Measurements from ENCODE around the gene NCOA5. TPM values are rescaled to one million over a fixed set of nuclear protein-coding genes. Genes with fewer than 3 reads are reported as not detected.

NCOA5 gene
- total RNA-seq, 1 donor from 2014 or later, result 48.6 TPM

- Mint-ChIP-seq H3K9me3 (no peaks in the 10 kb centered on the region), H3K36me3 (no peaks in the 10 kb centered on the region), H3K4me1 (ENCODE audit: unreplicated experiment) (peaks cover 53% of the 10 kb centered on the region), H3K27me3 (peaks cover 4% of the 10 kb centered on the region), H3K27ac (peak overlapping the region; percentile 2), H3K4me3 (peak overlapping the region; percentile 88)
- TF ChIP-seq, protein P1, sequence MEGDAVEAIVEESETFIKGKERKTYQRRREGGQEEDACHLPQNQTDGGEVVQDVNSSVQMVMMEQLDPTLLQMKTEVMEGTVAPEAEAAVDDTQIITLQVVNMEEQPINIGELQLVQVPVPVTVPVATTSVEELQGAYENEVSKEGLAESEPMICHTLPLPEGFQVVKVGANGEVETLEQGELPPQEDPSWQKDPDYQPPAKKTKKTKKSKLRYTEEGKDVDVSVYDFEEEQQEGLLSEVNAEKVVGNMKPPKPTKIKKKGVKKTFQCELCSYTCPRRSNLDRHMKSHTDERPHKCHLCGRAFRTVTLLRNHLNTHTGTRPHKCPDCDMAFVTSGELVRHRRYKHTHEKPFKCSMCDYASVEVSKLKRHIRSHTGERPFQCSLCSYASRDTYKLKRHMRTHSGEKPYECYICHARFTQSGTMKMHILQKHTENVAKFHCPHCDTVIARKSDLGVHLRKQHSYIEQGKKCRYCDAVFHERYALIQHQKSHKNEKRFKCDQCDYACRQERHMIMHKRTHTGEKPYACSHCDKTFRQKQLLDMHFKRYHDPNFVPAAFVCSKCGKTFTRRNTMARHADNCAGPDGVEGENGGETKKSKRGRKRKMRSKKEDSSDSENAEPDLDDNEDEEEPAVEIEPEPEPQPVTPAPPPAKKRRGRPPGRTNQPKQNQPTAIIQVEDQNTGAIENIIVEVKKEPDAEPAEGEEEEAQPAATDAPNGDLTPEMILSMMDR (conservative IDR thresholded peaks at IDR 0.05), result peak; percentile 61
- no peak for DNase-seq (ENCODE audit: extremely low spot score, unreplicated experiment)
Observed at GRCh38 chr20:46087161-46087560, 2.6 kb downstream of the NCOA5 start.

GRCh38 chr20:46085179-46085851 lies 4.4 kb downstream of the NCOA5 start:
- DNase-seq (ENCODE audit: extremely low spot score, unreplicated experiment), result no peak
- H3K36me3 Mint-ChIP-seq, result no peaks in the 10 kb centered on the region
- H3K27ac Mint-ChIP-seq, result peak overlapping the region; percentile 37
- no peaks in the 10 kb centered on the region for H3K27me3 Mint-ChIP-seq
- TF ChIP-seq, protein P1 (conservative IDR thresholded peaks at IDR 0.05), result no peak
- peak overlapping the region; percentile 13 for H3K4me3 Mint-ChIP-seq
- no peaks in the 10 kb centered on the region for H3K9me3 Mint-ChIP-seq
- H3K4me1 Mint-ChIP-seq (ENCODE audit: unreplicated experiment), result peaks cover 59% of the 10 kb centered on the region

GRCh38 chr20:46084805-46085178 lies 5.0 kb downstream of the NCOA5 start:
- peak overlapping the region; percentile 37 for H3K27ac Mint-ChIP-seq
- H3K9me3 Mint-ChIP-seq, result no peaks in the 10 kb centered on the region
- no peak for DNase-seq (ENCODE audit: extremely low spot score, unreplicated experiment)
- H3K4me3 Mint-ChIP-seq, result no peak overlapping the region
- no peaks in the 10 kb centered on the region for H3K36me3 Mint-ChIP-seq
- TF ChIP-seq, protein P1 (conservative IDR thresholded peaks at IDR 0.05), result no peak
- no peaks in the 10 kb centered on the region for H3K27me3 Mint-ChIP-seq
- peaks cover 56% of the 10 kb centered on the region for H3K4me1 Mint-ChIP-seq (ENCODE audit: unreplicated experiment)

DNA sequence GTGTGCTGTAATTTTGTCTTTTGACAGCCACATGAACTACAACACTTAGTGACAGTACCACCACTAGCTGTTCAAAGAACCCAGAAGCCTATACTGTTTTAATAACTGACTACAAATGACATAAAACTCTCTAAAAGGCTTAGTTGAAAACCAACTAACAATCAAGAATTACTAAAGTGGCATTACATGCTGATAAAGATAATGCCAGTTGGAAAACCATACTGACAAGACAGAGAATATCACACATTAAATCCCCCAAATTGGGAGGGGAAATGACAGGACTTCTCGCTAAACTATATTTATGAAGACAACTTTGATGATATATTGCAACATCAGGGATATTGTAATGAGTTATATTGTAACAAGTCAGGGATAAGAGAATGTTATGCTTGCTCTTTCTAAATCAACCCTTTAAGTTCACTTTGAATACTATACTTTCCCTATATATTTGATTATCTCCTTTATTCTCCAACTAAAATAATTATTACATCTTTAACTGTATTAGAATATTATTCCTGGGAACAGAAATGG lies 6.2 kb downstream of the NCOA5 start:
- no peaks in the 10 kb centered on the region for H3K36me3 Mint-ChIP-seq
- peaks cover 55% of the 10 kb centered on the region for H3K4me1 Mint-ChIP-seq (ENCODE audit: unreplicated experiment)
- TF ChIP-seq, protein P1 (conservative IDR thresholded peaks at IDR 0.05), result no peak
- no peak overlapping the region for H3K27ac Mint-ChIP-seq
- H3K4me3 Mint-ChIP-seq, result no peak overlapping the region
- H3K9me3 Mint-ChIP-seq, result no peaks in the 10 kb centered on the region
- no peaks in the 10 kb centered on the region for H3K27me3 Mint-ChIP-seq
- no peak for DNase-seq (ENCODE audit: extremely low spot score, unreplicated experiment)

DNA sequence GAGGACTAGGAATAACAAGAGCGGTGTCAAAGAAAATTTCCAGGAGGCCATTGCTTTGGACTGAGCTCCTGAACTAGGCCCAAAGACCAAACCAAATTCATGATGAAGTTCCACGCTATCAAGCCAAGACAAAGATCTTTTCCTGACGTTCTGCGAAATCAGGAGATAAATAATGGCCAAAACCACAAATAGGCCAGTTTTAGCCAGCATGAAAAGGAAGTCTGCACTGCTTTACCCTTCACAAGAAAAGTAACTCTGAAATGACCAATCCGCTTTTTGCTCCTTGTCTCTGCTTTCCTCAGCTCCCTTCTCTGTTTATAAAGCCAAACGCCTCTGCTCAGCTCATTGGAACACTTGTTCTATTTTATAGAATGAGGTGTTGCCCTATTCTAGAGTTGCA lies 6.7 kb downstream of the NCOA5 start:
- no peaks in the 10 kb centered on the region for H3K36me3 Mint-ChIP-seq
- no peak overlapping the region for H3K27ac Mint-ChIP-seq
- peaks cover 50% of the 10 kb centered on the region for H3K4me1 Mint-ChIP-seq (ENCODE audit: unreplicated experiment)
- TF ChIP-seq, protein P1 (conservative IDR thresholded peaks at IDR 0.05), result no peak
- H3K9me3 Mint-ChIP-seq, result no peaks in the 10 kb centered on the region
- no peak for DNase-seq (ENCODE audit: extremely low spot score, unreplicated experiment)
- no peak overlapping the region for H3K4me3 Mint-ChIP-seq
- no peaks in the 10 kb centered on the region for H3K27me3 Mint-ChIP-seq
